ENCODE results near the gene SMIM32.

Gene SMIM32

GRCh38 chr5:136201870-136202269 is 8.9 kb upstream of the SMIM32 start:
- TF ChIP-seq POU2F2 (IDR thresholded peaks at IDR 0.05; ENCODE audit: low read depth, low read length) (no peak), TAF1 (IDR thresholded peaks at IDR 0.05; ENCODE audit: low read depth, low read length) (no peak), POLR2AphosphoS5 (IDR thresholded peaks at IDR 0.05; ENCODE audit: low read depth, low read length) (no peak), PAX5 (IDR thresholded peaks at IDR 0.05; ENCODE audit: insufficient read depth, low read length, severe bottlenecking) (no peak), POLR2A (IDR thresholded peaks at IDR 0.05; ENCODE audit: low read depth, low read length) (no peak), SPI1 (IDR thresholded peaks at IDR 0.05; ENCODE audit: low read depth, low read length) (no peak)
- DNase-seq (ENCODE audit: insufficient read length, low spot score): no peak
- no peak for FAIRE-seq

DNA sequence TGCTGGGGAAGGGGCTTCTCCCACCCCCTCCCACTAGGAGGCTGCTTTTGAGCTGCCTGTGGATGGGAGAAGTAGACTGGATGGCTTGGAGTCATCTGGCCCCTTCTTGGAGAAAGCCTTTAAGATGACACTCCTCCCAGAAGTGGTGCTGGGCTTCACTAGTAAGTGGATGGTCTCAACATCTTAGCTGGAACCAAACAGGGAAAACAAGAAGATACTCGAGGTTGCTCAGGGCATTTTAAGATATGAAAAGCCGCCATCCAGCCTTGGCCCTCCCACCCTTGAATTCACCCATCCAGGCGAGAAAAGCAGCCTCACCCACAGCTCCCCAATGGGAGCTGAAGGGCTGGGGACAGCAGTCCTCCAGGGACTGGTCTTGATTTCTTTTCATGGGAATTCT is 7.8 kb upstream of the SMIM32 start:
- TF ChIP-seq POLR2AphosphoS5 (IDR thresholded peaks at IDR 0.05; ENCODE audit: low read depth, low read length) (no peak), POU2F2 (IDR thresholded peaks at IDR 0.05; ENCODE audit: low read depth, low read length) (no peak), POLR2A (IDR thresholded peaks at IDR 0.05; ENCODE audit: low read depth, low read length) (no peak), TAF1 (IDR thresholded peaks at IDR 0.05; ENCODE audit: low read depth, low read length) (no peak), SPI1 (IDR thresholded peaks at IDR 0.05; ENCODE audit: low read depth, low read length) (no peak), PAX5 (IDR thresholded peaks at IDR 0.05; ENCODE audit: insufficient read depth, low read length, severe bottlenecking) (no peak)
- FAIRE-seq: no peak
- no peak for DNase-seq (ENCODE audit: insufficient read length, low spot score)

- TF ChIP-seq POU2F2 (IDR thresholded peaks at IDR 0.05; ENCODE audit: low read depth, low read length) (no peak), TAF1 (IDR thresholded peaks at IDR 0.05; ENCODE audit: low read depth, low read length) (no peak), POLR2A (IDR thresholded peaks at IDR 0.05; ENCODE audit: low read depth, low read length) (no peak), SPI1 (IDR thresholded peaks at IDR 0.05; ENCODE audit: low read depth, low read length) (no peak), PAX5 (IDR thresholded peaks at IDR 0.05; ENCODE audit: insufficient read depth, low read length, severe bottlenecking) (no peak)
- DNase-seq (ENCODE audit: insufficient read length, low spot score) (no peak), FAIRE-seq (no peak)
Observed at GRCh38 chr5:136200130-136200529, 7.2 kb upstream of the SMIM32 start.

GRCh38 chr5:136199408-136199807 is 6.4 kb upstream of the SMIM32 start:
- no peak for FAIRE-seq
- TF ChIP-seq POLR2AphosphoS5 (IDR thresholded peaks at IDR 0.05; ENCODE audit: low read depth, low read length): no peak
- no peak for TF ChIP-seq POLR2A (IDR thresholded peaks at IDR 0.05; ENCODE audit: low read depth, low read length)
- no peak for TF ChIP-seq POU2F2 (IDR thresholded peaks at IDR 0.05; ENCODE audit: low read depth, low read length)
- TF ChIP-seq SPI1 (IDR thresholded peaks at IDR 0.05; ENCODE audit: low read depth, low read length): no peak
- no peak for TF ChIP-seq TAF1 (IDR thresholded peaks at IDR 0.05; ENCODE audit: low read depth, low read length)
- TF ChIP-seq PAX5 (IDR thresholded peaks at IDR 0.05; ENCODE audit: insufficient read depth, low read length, severe bottlenecking): no peak
- no peak for DNase-seq (ENCODE audit: insufficient read length, low spot score)

DNA sequence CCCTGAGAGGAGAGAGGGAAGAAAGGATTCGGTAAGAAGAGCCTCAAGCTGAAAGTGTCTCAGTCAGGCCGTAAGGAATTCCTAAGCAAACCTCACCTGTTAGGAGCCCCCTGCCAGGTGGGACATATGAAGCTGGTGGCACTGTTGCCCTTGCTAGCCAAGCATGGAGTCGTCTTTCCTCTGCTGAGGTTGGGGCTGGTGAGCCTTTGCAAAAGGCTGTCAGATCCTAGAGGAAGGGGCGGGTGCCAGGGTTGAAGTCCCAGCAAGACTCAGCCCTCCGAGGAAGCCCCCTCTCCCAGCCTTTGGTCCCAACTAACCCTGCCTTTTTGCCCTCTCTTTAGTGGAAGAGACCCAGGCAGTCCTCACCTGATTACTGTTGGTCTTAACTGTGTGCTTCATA is 5.5 kb upstream of the SMIM32 start:
- no peak for TF ChIP-seq POU2F2 (IDR thresholded peaks at IDR 0.05; ENCODE audit: low read depth, low read length)
- TF ChIP-seq POLR2AphosphoS5 (IDR thresholded peaks at IDR 0.05; ENCODE audit: low read depth, low read length): no peak
- TF ChIP-seq SPI1 (IDR thresholded peaks at IDR 0.05; ENCODE audit: low read depth, low read length): no peak
- TF ChIP-seq PAX5 (IDR thresholded peaks at IDR 0.05; ENCODE audit: insufficient read depth, low read length, severe bottlenecking): no peak
- no peak for TF ChIP-seq POLR2A (IDR thresholded peaks at IDR 0.05; ENCODE audit: low read depth, low read length)
- no peak for TF ChIP-seq TAF1 (IDR thresholded peaks at IDR 0.05; ENCODE audit: low read depth, low read length)
- DNase-seq (ENCODE audit: insufficient read length, low spot score): no peak
- no peak for FAIRE-seq

DNA sequence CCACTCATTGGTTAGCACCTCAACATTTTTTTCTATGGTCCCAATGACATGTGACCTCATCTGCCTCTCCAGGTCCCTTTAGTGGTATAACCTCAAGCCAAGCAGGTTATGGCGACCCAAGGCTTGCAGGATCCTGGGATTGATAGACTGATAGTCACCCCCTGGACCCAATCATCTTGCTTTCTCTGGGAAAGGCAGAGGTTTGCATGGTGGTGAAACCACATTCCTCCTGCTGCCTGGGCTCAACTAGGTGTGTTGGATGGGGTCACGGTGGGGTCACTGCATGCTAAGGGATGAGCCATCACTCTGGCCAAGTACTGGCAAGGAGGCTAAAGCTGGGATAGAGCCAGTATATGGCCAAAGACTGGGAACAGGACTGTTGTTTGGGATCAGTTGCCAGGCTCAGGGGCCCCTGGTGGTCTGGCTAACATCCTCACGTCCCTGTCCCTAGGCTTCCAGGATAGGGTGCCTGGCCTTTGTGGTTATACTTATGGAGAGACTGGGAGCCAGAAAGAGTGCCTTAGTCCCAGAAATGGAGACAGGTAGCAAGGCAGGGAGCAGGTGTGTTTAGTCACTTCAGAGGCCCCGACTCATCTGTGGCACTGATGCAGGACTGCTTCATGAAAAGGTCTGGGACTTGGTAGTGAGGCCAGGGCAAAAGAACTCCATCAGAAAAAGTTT is 4.6 kb upstream of the SMIM32 start:
- no peak for DNase-seq (ENCODE audit: insufficient read length, low spot score)
- TF ChIP-seq POLR2A (IDR thresholded peaks at IDR 0.05; ENCODE audit: low read depth, low read length): no peak
- no peak for TF ChIP-seq SPI1 (IDR thresholded peaks at IDR 0.05; ENCODE audit: low read depth, low read length)
- no peak for TF ChIP-seq POLR2AphosphoS5 (IDR thresholded peaks at IDR 0.05; ENCODE audit: low read depth, low read length)
- no peak for TF ChIP-seq PAX5 (IDR thresholded peaks at IDR 0.05; ENCODE audit: insufficient read depth, low read length, severe bottlenecking)
- TF ChIP-seq POU2F2 (IDR thresholded peaks at IDR 0.05; ENCODE audit: low read depth, low read length): no peak
- TF ChIP-seq TAF1 (IDR thresholded peaks at IDR 0.05; ENCODE audit: low read depth, low read length): no peak
- FAIRE-seq: no peak

- TF ChIP-seq PAX5 (IDR thresholded peaks at IDR 0.05; ENCODE audit: insufficient read depth, low read length, severe bottlenecking) (no peak), TAF1 (IDR thresholded peaks at IDR 0.05; ENCODE audit: low read depth, low read length) (no peak), SPI1 (IDR thresholded peaks at IDR 0.05; ENCODE audit: low read depth, low read length) (no peak), POLR2A (IDR thresholded peaks at IDR 0.05; ENCODE audit: low read depth, low read length) (no peak), POU2F2 (IDR thresholded peaks at IDR 0.05; ENCODE audit: low read depth, low read length) (no peak), POLR2AphosphoS5 (IDR thresholded peaks at IDR 0.05; ENCODE audit: low read depth, low read length) (no peak)
- DNase-seq (ENCODE audit: insufficient read length, low spot score): no peak
- FAIRE-seq: no peak
Observed at GRCh38 chr5:136195971-136196820, 3.2 kb upstream of the SMIM32 start.

DNA sequence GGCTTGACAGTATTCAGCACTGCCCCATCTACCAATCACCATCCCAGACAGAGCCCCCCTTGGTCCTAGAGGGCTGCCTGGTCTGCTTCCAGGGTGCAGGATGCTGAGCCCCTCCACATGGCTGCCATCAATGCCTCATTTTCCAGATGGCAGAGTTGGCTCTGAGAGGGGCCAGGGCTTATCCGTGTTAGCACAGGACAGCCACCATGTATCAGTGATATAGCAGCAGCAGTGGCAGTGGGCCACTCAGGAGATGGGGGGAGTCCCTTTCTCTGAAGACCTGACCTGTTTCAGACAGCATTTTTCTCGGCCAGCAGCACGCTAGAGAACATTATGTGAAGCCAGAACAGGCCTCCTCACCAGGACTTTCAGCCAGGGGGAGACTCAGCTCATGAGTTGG is 1.6 kb upstream of the SMIM32 start:
- DNase-seq (ENCODE audit: insufficient read length, low spot score) (no peak), FAIRE-seq (no peak)
- TF ChIP-seq SPI1 (IDR thresholded peaks at IDR 0.05; ENCODE audit: low read depth, low read length) (no peak), POU2F2 (IDR thresholded peaks at IDR 0.05; ENCODE audit: low read depth, low read length) (no peak), POLR2A (IDR thresholded peaks at IDR 0.05; ENCODE audit: low read depth, low read length) (no peak), TAF1 (IDR thresholded peaks at IDR 0.05; ENCODE audit: low read depth, low read length) (no peak), PAX5 (IDR thresholded peaks at IDR 0.05; ENCODE audit: insufficient read depth, low read length, severe bottlenecking) (no peak), POLR2AphosphoS5 (IDR thresholded peaks at IDR 0.05; ENCODE audit: low read depth, low read length) (no peak)

DNA sequence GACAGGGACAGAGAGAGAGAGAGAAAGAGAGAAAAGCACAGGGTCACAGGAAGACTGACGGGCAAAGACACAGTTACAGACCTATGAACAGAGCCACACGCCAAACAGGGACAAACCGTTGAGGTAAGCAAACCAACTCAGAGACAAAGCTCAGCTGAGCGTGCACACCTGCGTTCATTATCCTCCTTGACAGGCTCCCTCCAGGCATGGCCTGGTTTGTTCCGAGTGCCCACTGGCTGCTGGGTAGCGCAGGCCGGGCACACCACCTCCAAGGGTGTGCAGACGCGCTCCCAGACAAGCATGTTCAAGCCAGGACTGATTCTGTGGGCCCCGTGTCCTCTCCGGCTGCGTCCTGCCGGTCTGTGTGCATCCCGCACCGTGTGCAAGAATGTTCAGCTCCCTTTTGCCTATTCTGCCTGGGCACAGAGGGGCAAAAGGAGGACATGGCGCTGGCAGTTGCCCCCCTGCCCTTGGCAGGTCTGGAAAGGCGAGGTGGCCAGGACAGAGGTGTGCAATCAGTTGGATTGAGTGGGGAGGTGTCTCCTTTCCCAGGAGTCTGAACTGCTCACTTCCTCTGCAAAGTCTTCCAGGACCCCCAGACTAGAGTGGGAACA is 467 bp upstream of the SMIM32 start:
- FAIRE-seq: no peak
- DNase-seq (ENCODE audit: insufficient read length, low spot score): no peak
- TF ChIP-seq PAX5 (IDR thresholded peaks at IDR 0.05; ENCODE audit: insufficient read depth, low read length, severe bottlenecking) (no peak), POU2F2 (IDR thresholded peaks at IDR 0.05; ENCODE audit: low read depth, low read length) (no peak), POLR2A (IDR thresholded peaks at IDR 0.05; ENCODE audit: low read depth, low read length) (no peak)

All from GM12891 (cell line).